Umbilical cord (tissue), 2 donors: Measurements from ENCODE around the gene NAA38. TPM values are rescaled to one million over a fixed set of nuclear protein-coding genes. Genes with fewer than 3 reads are reported as not detected.

ENCODE experiments used
- DNase-seq: peaks from one replicate; pipeline ENCODE4 v3.0.0-alpha.2; 2015; ENCODE audit warnings: low spot score
- total RNA-seq: library from RNA; depleted of rRNA; stranded (reverse); fragments of >200 nt; gene quantifications from one replicate; pipeline ENCODE4 v1.2.3, GENCODE V29; 2014; ENCODE audit warnings: low replicate concordance; ENCODE audit not compliant: insufficient read depth

The NAA38 gene
- total RNA-seq, 1 donor from 2014 or later, result 55.9 TPM

- DNase-seq, result peak; percentile 94
These were observed 15.9 kb downstream of the NAA38 start for GRCh38 chr17:7841396-7841914.

- no peak for DNase-seq
These were observed 16.5 kb downstream of the NAA38 start for GRCh38 chr17:7840875-7841274.

- no peak for DNase-seq
These were observed 16.9 kb downstream of the NAA38 start for GRCh38 chr17:7840441-7840840.

- DNase-seq, result no peak
These were observed 17.5 kb downstream of the NAA38 start for GRCh38 chr17:7839876-7840261.

GRCh38 chr17:7839190-7839875 is 18.0 kb downstream of the NAA38 start:
- DNase-seq, result no peak

- peak; percentile 69 for DNase-seq
These were observed 19.0 kb downstream of the NAA38 start for GRCh38 chr17:7838090-7839075.

- no peak for DNase-seq
These were observed 19.8 kb downstream of the NAA38 start for GRCh38 chr17:7837408-7838088.

- DNase-seq, result peak; percentile 96
These were observed 20.6 kb downstream of the NAA38 start for GRCh38 chr17:7836596-7837407.

- no peak for DNase-seq
These were observed 21.4 kb downstream of the NAA38 start for GRCh38 chr17:7835814-7836595.

- DNase-seq, result peak; percentile 99
These were observed 22.2 kb downstream of the NAA38 start for GRCh38 chr17:7834957-7835813.

GRCh38 chr17:7834542-7834956 is 22.8 kb downstream of the NAA38 start:
- no peak for DNase-seq

GRCh38 chr17:7833795-7834541 is 23.4 kb downstream of the NAA38 start, which contains the start of gene KDM6B:
TSS of gene KDM6B (plus strand) at chr17:7834217. CDS start at chr17:7845555, 11,338 bp downstream.
- DNase-seq, result peak; percentile 96

GRCh38 chr17:7833011-7833794 is 24.2 kb downstream of the NAA38 start:
- DNase-seq, result no peak

- DNase-seq, result no peak
These were observed 24.9 kb downstream of the NAA38 start for GRCh38 chr17:7832431-7832830.

GRCh38 chr17:7831233-7831632 is 26.1 kb downstream of the NAA38 start:
- DNase-seq, result no peak

GRCh38 chr17:7830616-7831015 is 26.7 kb downstream of the NAA38 start:
- no peak for DNase-seq

- no peak for DNase-seq
These were observed 32.0 kb downstream of the NAA38 start for GRCh38 chr17:7825206-7825990.
